Activated T-cell treated with anti-CD3 and anti-CD28 coated beads for 1 hour (primary cell): ENCODE results near the gene HPCAL1.
"Not testable (repeated sequence)": the region's sequence is repeated elsewhere in the genome, so short reads cannot be mapped to it uniquely, and the experiment has no call there.

ENCODE experiments used
- DNase-seq: peaks from one replicate; pipeline ENCODE4 v3.0.0-alpha.2; 2020; ENCODE audit warnings: low read depth

The HPCAL1 gene

DNA sequence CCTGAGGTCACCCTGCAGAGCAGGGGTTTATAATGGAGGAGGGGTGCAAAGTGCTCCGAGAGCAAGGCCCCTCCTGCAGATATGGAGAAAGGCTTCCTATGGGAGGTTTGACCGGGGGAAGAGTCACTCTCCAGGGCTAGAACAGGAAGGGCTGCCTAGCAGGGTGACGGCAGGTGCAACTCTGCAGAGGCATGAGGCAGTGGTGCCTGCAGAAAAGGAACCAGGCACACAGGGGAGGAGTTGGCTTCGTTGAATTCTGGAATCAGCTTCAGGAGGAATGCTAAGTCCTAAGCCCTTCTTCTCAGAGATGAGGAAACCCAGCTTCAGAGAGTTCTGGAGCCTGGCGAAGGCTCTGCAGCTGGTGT lies 17.5 kb upstream of the HPCAL1 start:
- no peak for DNase-seq

DNA sequence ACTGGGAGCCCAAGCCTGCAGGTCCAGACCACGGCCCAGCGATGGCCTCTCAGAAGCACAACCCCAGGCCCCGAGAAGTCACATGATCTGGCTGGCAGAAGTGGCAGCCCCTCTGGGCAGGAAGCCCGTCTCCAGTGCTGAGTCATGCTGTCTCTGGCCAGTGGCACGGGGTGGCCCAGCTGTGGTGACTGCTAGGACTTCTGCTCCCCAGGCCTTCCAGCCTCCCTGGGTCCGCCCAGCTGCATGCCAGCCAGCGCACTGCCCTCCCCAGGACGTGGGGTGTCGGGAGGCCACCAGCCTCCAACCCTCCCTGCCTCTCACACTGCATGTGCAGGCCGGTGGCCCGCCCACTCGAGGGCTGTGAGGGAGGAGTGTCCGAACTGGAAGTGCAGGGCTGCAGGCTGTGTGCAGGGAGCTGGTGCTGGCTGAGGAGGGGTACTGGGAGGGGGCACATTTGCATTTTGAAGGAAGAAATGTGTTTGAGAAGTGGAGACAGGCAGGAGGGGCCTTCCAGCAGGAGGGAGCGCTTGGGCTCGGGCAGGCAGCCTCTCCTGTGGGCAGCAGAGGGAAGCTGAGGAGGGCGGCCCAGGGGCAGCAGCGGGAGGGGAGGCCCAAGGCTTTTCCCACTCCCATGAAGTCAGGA lies 17.0 kb upstream of the HPCAL1 start:
- DNase-seq = no peak

DNA sequence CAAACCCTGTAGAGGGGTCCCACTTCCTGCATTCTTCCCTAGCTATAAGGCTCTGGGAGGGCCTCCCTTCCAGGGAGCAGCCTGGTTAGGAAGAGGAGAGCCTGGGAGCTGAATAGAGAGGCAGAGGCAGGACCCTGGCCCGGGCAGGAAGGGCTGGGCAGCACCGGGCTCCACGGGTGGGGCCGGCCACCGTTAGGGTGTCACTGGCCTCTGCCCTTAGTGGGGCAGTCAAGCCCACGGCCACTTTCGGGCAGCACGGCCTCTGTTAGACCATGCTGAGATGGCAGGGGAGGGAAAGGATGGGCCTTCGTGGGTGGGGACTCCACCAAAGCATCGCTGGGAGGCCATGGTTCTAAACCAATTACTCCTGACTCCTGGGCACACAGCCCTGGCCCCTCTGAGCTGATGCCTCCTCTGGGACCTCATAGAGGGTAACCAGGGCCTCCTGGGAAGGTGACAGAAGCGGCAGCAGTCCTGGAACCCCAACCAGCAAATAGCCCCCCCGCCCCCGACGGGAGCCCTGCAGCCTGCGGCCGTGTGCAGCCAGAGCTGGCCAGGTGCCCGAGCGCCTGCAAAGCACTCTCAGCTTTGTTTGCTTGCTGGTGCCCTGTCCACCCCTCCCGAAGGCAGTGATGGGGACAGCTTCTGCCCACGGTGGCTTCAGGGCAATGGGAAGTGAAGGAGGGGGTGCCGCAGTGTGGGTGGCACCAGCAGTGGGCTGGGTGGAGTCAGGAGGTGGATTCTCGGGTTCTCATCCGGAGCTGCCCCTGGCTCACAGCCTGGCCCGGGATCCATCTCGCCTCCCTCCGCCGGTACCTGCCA lies 16.3 kb upstream of the HPCAL1 start:
- no peak for DNase-seq

DNA sequence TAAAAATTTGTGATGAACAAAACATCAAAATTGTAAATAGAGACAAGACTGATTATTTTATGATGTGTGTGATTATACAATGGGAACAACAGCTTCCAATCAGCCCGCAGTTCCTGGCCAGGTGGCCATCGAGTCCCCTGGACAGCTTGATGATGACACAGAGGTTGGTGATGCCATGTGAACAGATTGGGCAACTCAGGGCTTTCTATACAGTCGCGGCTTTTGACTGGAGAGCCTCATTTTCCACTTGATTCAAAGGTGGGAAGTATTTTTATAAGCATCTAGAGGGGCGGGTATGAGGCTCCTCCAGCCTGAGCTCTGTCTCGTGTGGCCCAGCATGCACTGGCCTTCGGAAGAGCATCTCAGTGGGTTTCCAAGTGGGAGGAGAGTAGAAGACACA lies 14.9 kb upstream of the HPCAL1 start:
- DNase-seq = no peak

DNA sequence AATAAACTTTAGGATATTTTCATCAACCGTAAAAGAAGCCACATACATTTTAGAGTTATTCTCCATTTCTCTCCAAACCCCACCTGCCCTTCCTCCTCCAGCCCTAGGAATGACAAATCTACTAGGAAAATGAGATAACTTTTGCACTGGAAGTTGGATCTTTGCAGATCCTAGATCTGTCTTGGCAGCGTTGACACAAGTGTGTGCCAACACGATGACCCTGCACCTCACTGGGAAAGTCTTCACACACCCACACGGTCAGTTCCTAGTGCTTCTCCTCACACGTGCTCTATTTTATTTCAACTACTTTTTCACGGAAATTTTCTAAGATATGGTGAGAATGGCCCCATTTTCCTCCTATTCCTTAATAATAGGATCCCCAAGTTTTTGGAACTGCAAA lies 14.1 kb upstream of the HPCAL1 start:
- no peak for DNase-seq

DNA sequence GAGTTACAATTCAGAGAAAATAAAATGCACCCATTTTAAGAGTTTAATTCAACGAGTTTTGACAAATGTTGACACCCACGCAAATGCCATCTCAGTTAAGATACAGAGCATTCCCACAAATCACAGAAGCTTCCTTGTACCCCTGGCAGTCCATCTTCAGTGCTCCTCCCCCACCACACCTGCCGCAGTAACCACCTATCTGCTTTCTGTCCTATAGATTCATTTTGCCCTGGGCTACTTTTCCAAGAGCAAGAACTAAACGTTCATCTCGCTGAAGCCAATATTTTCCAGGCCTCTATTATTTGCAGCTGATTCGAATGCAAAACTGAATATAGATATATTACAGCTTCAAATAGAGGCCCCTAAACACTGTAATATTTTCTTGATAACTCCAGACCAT lies 13.4 kb upstream of the HPCAL1 start:
- no peak for DNase-seq

DNA sequence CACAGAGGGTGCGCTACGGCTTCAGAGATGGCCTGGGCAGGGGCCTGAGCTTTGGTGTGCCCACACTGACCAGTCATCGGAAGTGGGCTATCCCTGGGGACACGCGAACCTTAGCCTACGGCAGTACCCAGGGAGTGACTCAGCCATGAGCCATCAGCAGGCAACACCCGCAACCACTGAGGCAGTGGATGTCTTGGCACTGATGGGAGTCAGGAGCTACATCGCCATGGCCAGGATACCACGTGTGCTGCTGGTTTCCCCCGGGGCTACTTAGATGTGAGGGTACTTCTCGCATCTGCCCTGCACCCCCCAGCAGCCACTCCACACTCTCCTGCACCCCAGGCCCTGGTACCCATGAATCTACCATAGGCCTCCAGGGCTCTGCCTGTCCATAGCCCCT lies 12.8 kb upstream of the HPCAL1 start:
- no peak for DNase-seq

DNA sequence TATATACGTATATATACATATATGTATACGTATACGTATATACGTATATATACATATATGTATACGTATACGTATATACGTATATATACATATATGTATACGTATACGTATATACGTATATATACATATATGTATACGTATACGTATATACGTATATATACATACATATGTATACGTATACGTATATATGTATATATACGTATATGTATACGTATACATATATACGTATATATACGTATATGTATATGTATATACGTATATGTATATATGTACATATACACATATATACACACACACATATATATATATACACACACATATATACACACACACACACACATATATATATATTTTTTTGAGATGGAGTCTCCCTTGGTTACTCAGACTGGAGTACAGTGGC lies 11.3 kb upstream of the HPCAL1 start:
- not testable (repeated sequence) for DNase-seq

DNA sequence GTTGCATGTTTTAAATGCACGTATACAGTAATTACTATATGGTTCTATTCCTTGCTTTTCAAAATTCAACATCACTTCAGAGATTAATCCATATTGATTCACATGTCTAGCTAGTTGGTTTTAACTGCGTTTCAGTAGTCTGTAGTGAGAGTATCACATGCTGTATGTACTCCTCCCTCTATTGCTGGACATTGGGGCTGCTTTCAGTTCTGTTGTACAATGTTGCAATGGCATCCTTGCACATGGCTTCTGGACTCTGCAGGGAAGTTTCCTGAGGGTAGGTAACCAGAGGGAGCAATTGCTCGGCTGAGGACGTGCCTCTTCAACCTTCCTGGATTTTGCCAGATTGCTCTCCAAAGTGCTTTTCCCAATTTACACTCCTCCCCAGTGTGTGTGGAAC lies 10.7 kb upstream of the HPCAL1 start:
- no peak for DNase-seq

DNA sequence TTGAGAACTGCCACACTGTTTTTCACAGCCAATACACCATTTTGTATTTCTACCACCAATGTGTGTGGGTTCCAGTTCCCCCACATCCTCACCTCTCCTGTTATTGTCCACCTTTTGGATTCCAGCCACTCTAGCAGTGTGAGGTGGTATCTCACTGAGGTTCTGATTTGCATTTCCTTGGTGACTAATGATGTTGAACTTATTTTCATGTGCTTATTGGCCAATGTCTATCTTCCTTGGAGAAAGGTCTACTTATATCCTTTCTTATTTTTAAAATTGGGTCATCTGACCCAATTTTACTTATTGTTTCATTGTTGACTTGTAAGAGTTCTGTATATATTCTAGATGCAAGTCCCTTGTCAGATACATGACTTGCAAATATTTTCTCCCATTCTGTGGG lies 9.1 kb upstream of the HPCAL1 start:
- no peak for DNase-seq

DNA sequence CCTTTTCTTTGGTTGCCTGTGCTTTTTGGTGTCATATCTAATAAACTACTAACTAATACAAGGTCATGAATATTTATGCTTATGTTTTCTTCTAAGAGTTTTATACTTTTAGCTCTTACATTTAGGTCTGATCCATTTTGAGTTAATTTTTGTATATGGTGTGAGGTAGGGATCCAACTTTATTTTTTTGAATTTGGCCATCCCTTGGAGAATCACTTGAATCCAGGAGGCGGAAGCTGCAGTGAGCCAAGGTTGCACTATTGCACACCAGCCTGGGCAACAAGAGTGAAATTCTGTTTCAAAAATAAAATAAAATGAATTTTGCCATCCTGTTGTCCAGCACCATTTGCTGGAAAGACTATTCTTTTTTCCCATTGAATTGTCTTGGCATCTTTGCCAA lies 8.6 kb upstream of the HPCAL1 start:
- DNase-seq = no peak

DNA sequence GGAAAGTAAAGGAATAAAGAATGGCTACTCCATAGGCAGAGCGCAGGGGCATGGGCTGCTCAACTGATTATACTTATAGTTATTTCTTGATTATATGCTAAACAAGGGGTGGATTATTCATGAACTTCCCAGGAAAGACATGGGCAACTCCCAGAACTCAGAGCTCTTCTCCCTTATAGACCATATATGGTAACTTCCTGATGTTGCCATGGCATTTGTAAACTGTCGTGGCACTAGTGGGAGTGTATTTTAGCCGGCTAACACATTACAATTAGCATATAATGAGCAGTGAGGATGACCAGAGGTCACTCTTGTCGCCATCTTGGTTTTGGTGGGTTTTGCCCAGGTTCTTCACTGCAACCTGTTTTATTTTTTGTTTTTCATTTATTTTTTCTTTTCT lies 7.1 kb upstream of the HPCAL1 start:
- not testable (repeated sequence) for DNase-seq

DNA sequence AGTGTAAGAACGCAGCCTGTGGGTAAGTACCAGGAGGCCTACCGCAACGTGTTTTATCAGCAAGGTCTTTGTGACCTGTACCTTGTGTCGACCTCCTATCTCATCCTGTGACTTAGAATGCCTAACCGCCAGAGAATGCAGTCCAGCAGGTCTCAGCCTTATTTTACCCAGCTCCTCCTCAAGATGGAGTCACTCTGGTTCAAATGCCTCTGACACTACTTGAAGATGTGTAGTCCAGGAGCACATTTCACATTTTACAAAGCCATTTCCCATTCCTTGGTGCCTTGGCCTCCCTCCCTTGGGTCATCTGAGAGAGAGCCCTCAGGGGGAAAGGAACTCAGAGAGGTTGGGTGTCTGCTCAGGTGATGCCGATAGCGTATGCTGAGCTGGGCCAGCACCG lies 6.6 kb upstream of the HPCAL1 start:
- no peak for DNase-seq

DNA sequence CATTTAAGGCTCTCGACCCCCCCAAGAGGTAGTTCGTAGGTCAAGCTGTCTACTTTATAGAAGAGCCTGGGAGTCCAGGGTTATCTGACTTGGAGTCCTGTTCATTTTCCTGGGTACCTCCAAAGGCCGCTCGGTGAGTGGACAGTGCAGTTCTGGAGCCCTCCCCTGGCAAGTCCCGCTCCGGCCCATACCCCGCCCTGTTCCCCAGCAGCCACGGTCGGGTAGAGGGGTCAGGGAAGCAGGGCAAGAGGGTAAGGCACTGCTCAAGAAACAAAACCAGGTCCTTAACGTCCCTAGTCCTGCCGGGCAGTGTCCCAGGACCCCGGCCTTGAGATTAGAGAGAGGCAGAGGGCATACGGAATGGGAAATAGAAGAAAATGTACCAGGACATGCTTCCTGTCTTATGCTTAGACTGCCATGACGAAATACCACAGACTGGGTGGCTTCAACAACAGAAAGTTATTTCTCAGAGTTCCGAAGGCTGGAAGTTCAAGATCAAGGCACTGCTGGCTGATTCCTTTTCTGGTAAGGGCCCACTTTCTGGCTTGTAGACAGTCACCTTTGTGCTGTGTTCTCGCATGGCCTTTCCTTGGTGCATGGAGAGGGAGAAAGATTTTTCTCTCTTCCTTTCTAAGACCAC lies 5.4 kb upstream of the HPCAL1 start:
- DNase-seq = no peak

DNA sequence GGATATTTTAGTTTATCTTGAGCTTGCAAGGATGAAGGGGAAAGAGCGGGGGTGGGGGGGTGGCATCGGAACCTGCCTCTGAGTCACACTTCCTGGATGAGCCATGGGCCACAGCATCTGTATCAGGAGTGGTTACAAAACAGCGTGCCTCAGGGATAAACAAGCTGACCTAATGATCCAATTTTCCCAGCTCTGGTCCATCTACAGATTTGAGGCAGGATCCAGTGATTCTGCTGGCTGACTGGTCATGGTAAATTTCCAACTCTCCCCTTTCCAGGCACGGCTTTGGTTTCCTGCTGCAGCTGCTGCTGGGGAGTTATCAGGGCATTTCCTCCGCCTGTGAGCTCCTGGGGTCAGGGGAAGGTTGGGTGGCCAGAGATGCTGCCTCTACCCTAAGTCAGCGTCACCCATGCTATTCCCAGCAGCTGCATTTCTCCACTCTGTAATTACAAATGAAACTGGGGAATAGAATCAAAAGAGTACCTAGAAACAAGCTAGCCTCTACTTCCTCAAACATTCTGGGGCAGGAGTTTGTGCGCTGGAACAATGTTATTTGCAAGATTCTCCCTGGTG lies 4.7 kb upstream of the HPCAL1 start:
- DNase-seq = peak; percentile 55

DNA sequence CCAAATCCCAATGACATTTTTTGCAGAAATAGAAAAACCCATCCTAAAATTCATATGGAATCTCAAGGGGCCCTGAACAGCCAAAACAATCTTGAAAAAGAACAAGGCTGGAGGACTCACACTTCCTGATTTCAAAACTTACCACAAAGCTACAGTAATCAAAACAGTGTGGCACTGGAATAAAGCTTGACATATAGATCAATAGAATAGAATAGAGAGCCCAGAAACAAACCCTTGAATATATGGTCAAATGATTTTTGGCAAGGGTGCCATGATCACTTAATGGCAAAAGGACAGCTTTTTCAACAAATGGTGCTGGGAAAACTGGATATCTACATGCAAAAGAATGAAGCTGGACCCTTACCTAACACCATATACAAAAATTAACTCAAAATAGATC lies 3.9 kb upstream of the HPCAL1 start:
- not testable (repeated sequence) for DNase-seq

DNA sequence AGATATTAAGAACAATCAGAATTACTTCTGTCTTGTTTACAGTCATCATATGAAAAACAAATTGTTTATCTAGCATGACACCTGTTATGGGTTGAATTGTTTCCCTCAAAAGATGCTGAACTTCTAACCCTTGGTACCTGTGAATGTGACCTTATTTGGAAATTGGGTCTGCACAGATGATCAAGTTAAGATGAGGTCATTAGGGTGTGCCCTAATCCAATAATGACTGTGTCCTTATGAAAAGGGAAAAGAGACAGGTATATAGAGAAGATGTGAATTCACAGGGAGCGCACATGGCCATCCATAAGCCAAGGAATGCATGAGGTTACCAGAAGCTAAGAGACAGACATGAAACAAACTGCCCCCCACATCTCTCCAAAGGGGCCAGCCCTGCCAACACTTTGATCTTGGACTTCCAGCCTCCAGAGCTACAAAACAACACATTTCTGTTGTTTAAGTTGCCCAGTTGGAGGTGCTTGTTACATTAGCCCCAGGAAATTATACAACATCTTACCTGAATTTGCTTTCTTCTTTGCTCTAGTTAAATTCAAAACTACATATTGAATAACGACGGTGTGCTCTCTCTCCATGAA lies 2.3 kb upstream of the HPCAL1 start:
- DNase-seq = no peak

DNA sequence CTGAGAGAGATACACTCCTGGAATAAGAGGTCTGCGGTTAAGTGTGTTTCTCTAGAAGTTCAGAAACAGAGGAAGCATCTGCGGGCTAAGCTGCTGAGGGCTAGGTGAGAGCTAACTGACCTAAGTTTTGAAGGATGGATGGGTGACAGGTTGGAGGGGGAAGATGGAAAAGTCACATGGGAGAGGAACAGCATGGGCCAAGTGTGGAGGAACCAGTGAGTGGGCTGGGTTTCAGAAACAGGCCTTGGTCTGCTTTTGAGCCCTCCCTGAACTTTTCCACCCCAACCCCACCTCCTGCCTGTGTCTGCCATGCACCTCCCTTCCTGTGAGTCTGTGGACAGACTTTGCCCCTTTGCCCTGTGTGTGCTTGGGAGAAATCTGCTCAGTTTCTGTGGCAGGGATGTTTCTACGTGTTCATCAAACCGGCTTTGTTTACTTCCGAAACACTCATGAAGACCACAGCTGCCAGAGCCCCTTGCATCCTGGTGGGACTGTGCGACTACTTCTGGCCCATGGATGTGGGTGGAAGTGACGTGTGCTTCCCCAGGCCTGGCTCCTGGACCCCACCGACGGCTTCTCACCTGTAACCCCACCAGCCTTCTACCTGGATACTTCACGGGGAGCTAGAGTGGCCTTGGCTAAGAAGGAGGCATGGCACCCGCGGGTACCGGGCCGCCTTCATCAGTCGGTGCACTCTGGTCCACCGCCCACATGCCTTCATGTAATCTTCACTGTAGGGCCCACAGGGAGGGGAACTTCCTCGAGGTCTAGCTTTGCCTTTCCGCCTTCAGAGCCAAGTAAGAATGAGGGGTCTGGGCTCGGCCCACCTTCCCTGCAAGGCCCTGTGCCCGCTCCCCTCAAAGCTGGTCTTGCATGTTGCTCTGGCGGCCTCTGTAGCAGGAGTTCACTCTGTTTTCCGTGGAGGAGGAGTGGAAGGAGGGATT lies 1.4 kb upstream of the HPCAL1 start:
- no peak for DNase-seq

DNA sequence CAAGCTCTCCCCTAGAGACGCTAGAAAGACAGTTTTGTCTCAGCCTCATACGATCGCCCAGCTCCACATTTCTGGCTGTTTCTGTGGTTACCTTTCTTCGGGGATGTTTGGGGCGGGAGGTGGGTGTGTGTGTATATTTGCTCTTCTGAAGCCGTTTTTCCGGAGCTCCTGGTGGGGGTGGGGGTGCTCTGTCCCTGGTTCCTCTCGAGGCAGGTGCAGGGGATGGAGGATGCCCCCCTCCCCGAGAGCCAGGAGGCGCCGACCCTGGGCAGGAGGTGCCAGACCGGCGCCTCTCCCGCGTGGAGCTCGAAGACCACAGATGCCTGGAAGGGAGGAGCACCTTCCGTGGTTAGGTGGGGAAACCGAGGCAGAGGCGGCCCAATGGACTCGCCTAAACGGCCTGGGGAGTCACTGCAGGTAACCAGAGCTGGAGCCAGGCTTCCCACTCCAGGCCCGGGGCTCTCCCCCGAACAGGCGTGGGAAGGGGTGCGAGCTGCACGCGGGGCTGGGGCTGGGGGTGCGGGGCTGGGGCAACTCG lies 694 bp upstream of the HPCAL1 start:
- no peak for DNase-seq

DNA sequence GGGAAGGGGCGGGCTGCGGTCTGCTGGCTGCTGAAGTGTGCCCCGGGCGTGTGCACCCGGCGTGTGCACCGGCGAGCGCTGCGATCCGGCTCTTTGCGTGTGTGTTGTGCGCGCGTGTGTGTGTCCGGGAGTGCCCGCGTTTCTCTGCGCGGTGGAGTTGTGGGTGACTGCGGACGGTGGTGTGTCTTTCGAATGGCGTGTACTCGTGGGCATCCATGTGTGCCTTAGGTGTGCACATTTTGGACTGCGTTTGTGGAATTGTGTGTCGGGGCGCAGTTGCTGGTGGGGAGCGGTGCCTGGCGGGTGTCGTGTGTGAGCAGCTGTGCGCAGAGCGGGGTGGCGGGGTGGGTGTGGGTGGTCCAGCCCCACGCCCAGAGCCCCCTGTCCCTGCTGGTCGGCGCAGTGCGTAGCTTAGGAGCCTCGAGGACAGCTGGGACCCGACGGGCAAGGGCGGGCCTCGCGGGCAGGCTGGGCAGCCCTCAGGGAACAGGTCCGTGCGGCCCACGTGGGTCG lies 533 bp downstream of the HPCAL1 start:
- no peak for DNase-seq
